HG03280 (cell line): ENCODE data around the gene ANO6.
"Not testable (repeated sequence)": the region's sequence is repeated elsewhere in the genome, so short reads cannot be mapped to it uniquely, and the experiment has no call there.

Experiments
- ATAC-seq: cut with Tn5 transposase; IDR thresholded peaks from one replicate; pipeline ENCODE4 v1.9.1; 2021; ENCODE audit warnings: mild to moderate bottlenecking, moderate library complexity; ENCODE audit not compliant: unreplicated experiment

ANO6 gene

GRCh38 chr12:45235087-45236025, 19.5 kb downstream of the ANO6 start:
- no peak for ATAC-seq

GRCh38 chr12:45236383-45236782, 20.5 kb downstream of the ANO6 start:
- not testable (repeated sequence) for ATAC-seq

- no peak for ATAC-seq
Measured at GRCh38 chr12:45242180-45242579, 26.3 kb downstream of the ANO6 start.

- ATAC-seq = no peak
Measured at GRCh38 chr12:45243963-45244362, 28.1 kb downstream of the ANO6 start.

- ATAC-seq = no peak
Measured at GRCh38 chr12:45244561-45245343, 28.9 kb downstream of the ANO6 start.

- ATAC-seq = no peak
Measured at GRCh38 chr12:45246236-45246635, 30.3 kb downstream of the ANO6 start.

- ATAC-seq = no peak
Measured at GRCh38 chr12:45247589-45247988, 31.7 kb downstream of the ANO6 start.

GRCh38 chr12:45248095-45248494, 32.2 kb downstream of the ANO6 start:
- no peak for ATAC-seq

- no peak for ATAC-seq
Measured at GRCh38 chr12:45254254-45254653, 38.4 kb downstream of the ANO6 start.

GRCh38 chr12:45256721-45257120, 40.8 kb downstream of the ANO6 start:
- ATAC-seq = no peak

GRCh38 chr12:45257185-45257930, 41.5 kb downstream of the ANO6 start:
- peak; percentile 89 for ATAC-seq

GRCh38 chr12:45259675-45260074, 43.8 kb downstream of the ANO6 start:
- ATAC-seq = no peak

GRCh38 chr12:45260104-45260815, 44.4 kb downstream of the ANO6 start:
- ATAC-seq = no peak

- ATAC-seq = no peak
Measured at GRCh38 chr12:45260854-45261253, 45.0 kb downstream of the ANO6 start.

- not testable (repeated sequence) for ATAC-seq
Measured at GRCh38 chr12:45262185-45262584, 46.3 kb downstream of the ANO6 start.

GRCh38 chr12:45263587-45263986, 47.7 kb downstream of the ANO6 start:
- ATAC-seq = no peak

GRCh38 chr12:45268672-45269411, 52.9 kb downstream of the ANO6 start:
- no peak for ATAC-seq

GRCh38 chr12:45269412-45269751, 53.5 kb downstream of the ANO6 start:
- no peak for ATAC-seq

GRCh38 chr12:45270951-45271350, 55.1 kb downstream of the ANO6 start:
- no peak for ATAC-seq

- no peak for ATAC-seq
Measured at GRCh38 chr12:45273717-45274271, 57.9 kb downstream of the ANO6 start.
